Neuronal stem cell (in vitro differentiated cells): ENCODE results near the gene RNF157.

Source experiments
- DNase-seq: peaks from one replicate; pipeline ENCODE4 v3.0.0-alpha.2; 2013; ENCODE audit warnings: low spot score
- H2AFZ ChIP-seq: one replicate; pipeline ENCODE4 v1.6.1; 2013; ENCODE audit warnings: mild to moderate bottlenecking, low read length, inconsistent platforms
- H2AK5ac ChIP-seq: 2 replicates; pipeline ENCODE4 v1.6.1; 2013; ENCODE audit warnings: low read depth, mild to moderate bottlenecking, inconsistent platforms, low read length, moderate library complexity, mixed read lengths
- H2BK120ac ChIP-seq: 2 replicates; pipeline ENCODE4 v1.6.1; 2013; ENCODE audit warnings: low read depth, mild to moderate bottlenecking, inconsistent platforms, low read length, moderate library complexity, mixed read lengths
- H2BK12ac ChIP-seq: one replicate; pipeline ENCODE4 v1.6.1; 2013; ENCODE audit warnings: low read length, inconsistent platforms
- H2BK15ac ChIP-seq: 2 replicates; pipeline ENCODE4 v1.6.1; 2013; ENCODE audit warnings: mild to moderate bottlenecking, low read length, inconsistent platforms, mixed read lengths
- H2BK5ac ChIP-seq: one replicate; pipeline ENCODE4 v1.6.1; 2013; ENCODE audit warnings: inconsistent platforms, mild to moderate bottlenecking, low read length, moderate library complexity
- H3K14ac ChIP-seq: one replicate; pipeline ENCODE4 v1.6.1; 2013; ENCODE audit warnings: low read length, inconsistent platforms
- H3K18ac ChIP-seq: 2 replicates; pipeline ENCODE4 v1.6.1; 2013; ENCODE audit warnings: low read length, inconsistent platforms
- H3K23ac ChIP-seq: 2 replicates; pipeline ENCODE4 v1.6.1; 2013; ENCODE audit warnings: low read depth, mild to moderate bottlenecking, mixed read lengths, low read length, inconsistent platforms; ENCODE audit not compliant: poor library complexity
- H3K27ac ChIP-seq: replicated peaks from 3 replicates; pipeline ENCODE4 v1.5.1; 2013; ENCODE audit warnings: low read length, inconsistent platforms
- H3K27me3 ChIP-seq, 3 experiments: 2 replicates each; pipeline ENCODE4 v1.6.1; 2013; ENCODE audit warnings: low read length in 3 of 3, mild to moderate bottlenecking in 2 of 3, inconsistent platforms in 1 of 3, low read depth in 1 of 3, mixed read lengths in 1 of 3, moderate library complexity in 1 of 3; ENCODE audit not compliant: control insufficient read depth in 3 of 3, insufficient read depth in 3 of 3
- H3K36me3 ChIP-seq, 2 donors: replicated peaks in 1 of 2; 2 replicates each; pipeline ENCODE4 v1.6.1; 2013; ENCODE audit warnings: low read length in 2 of 2; ENCODE audit not compliant: control insufficient read depth in 2 of 2, insufficient read depth in 2 of 2
- H3K4ac ChIP-seq: 2 replicates; pipeline ENCODE4 v1.6.1; 2013; ENCODE audit warnings: inconsistent platforms, mild to moderate bottlenecking, low read length, moderate library complexity
- H3K4me1 ChIP-seq, 2 donors: 1 replicate in 1 of 2; 2 replicates in 1 of 2; pipeline ENCODE4 v1.6.1; 2013; ENCODE audit warnings: low read length in 2 of 2, low read depth in 1 of 2; ENCODE audit not compliant: control insufficient read depth in 2 of 2, insufficient read depth in 1 of 2
- H3K4me2 ChIP-seq: one replicate; pipeline ENCODE4 v1.6.1; 2013; ENCODE audit warnings: mild to moderate bottlenecking, low read length, inconsistent platforms; ENCODE audit not compliant: insufficient read depth, poor library complexity, severe bottlenecking
- H3K4me3 ChIP-seq, 2 donors: 2 replicates each; pipeline ENCODE4 v1.5.1; 2013; ENCODE audit warnings: low read length in 2 of 2, mild to moderate bottlenecking in 2 of 2, inconsistent platforms in 1 of 2, moderate library complexity in 1 of 2
- H3K79me1 ChIP-seq: one replicate; pipeline ENCODE4 v1.6.1; 2013; ENCODE audit warnings: low read depth, mild to moderate bottlenecking, inconsistent platforms, low read length, moderate library complexity
- H3K9ac ChIP-seq: one replicate; pipeline ENCODE4 v1.6.1; 2013; ENCODE audit warnings: mild to moderate bottlenecking, low read depth, low read length, inconsistent platforms; ENCODE audit not compliant: poor library complexity
- H3K9me3 ChIP-seq, 2 donors: replicated peaks in 1 of 2; 2 replicates each; pipeline versions ENCODE3 to v1.6.1; 2013; ENCODE audit warnings: low read length in 2 of 2, mild to moderate bottlenecking in 2 of 2, inconsistent platforms in 1 of 2, low read depth in 1 of 2, mixed read lengths in 1 of 2, moderate library complexity in 1 of 2; ENCODE audit not compliant: control insufficient read depth in 2 of 2, insufficient read depth in 1 of 2
- H4K8ac ChIP-seq: one replicate; pipeline ENCODE4 v1.6.1; 2013; ENCODE audit warnings: low read depth, mild to moderate bottlenecking, inconsistent platforms, low read length, moderate library complexity
- H4K91ac ChIP-seq: one replicate; pipeline ENCODE4 v1.6.1; 2013; ENCODE audit warnings: low read length, low read depth, mild to moderate bottlenecking, inconsistent platforms; ENCODE audit not compliant: poor library complexity
- WGBS, 2 donors: extraction: QIAGEN DNeasy Blood & Tissue Kit; methylation state at CpG; one replicate each; pipeline ENCODE4 v1.1.7; 2013; ENCODE audit warnings: missing lambda C conversion rate in 2 of 2, mixed read lengths in 1 of 2; ENCODE audit not compliant: insufficient read length in 2 of 2, insufficient replicate concordance in 1 of 2; ENCODE audit errors: extremely low coverage in 2 of 2; 5-methylcytosine and 5-hydroxymethylcytosine counted together

Gene RNF157

DNA sequence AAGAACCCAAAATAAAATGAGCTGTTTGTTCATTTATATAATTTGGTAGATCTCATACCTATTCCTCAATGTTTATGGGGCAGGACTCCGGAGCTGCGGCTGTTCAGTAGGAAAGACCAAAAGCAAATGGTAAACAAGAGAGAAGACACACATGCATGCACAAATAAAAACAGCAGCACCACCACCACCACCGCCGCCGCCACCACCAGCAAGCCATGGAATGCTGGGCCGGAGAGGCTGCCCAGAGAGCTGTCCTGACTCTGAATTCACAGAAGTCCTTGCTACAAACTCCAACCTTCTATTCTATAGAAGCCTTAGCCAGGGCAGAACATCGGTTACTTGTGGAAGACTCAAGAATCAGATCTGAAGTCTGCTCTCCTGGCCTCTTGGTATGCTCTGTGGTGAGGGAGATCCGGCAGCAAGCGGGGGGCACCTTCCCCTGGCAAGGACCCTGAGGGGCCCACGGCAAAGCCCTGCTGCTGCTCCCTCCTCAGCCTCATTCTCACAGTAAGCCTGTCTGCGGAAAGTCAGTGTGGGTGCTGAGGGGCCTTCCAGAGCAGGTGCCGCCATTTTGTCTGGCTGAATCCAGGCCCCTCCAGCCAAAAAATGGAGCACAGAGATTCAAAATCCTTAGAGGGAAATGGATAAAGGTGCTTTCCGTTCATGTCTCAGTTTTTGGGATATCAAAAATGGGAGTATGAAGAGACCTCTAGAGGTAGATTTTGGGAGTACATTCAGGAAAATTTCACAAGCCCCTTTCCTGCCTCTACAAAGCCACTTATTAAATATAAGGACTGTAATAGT, 92.9 kb downstream of the RNF157 start:
- H3K4me2 ChIP-seq = no peak overlapping the region
- no peak overlapping the region for H2AFZ ChIP-seq
- no peak overlapping the region for H2BK120ac ChIP-seq
- DNase-seq = no peak
- H3K27ac ChIP-seq = no peak overlapping the region
- H3K9ac ChIP-seq = no peak overlapping the region
- H2AK5ac ChIP-seq = no peak overlapping the region
- no peak overlapping the region for H2BK15ac ChIP-seq
- peaks cover 1% of the 10 kb centered on the region for H3K79me1 ChIP-seq
- H2BK5ac ChIP-seq = no peak overlapping the region
- H3K4me1 ChIP-seq = peaks cover 2 to 15% of the 10 kb centered on the region in 2 donors
- no peak overlapping the region for H3K4me3 ChIP-seq
- peak overlapping the region; percentile 15 for H3K18ac ChIP-seq
- H3K27me3 ChIP-seq = peaks cover 0 to 5% (median 0%) of the 10 kb centered on the region in 3 experiments
- no peak overlapping the region for H3K23ac ChIP-seq
- WGBS, 2 donors = no CpG with 5 or more reads among the region's 13 CpGs
- peaks cover 7 to 66% of the 10 kb centered on the region in 2 donors for H3K36me3 ChIP-seq
- H2BK12ac ChIP-seq = no peak overlapping the region
- no peak overlapping the region for H3K4ac ChIP-seq
- no peak overlapping the region for H4K8ac ChIP-seq
- H4K91ac ChIP-seq = no peak overlapping the region
- H3K14ac ChIP-seq = no peak overlapping the region
- H3K9me3 ChIP-seq = no peaks in the 10 kb centered on the region

GRCh38 chr17:76146053-76146851, 94.0 kb downstream of the RNF157 start:
- WGBS, 2 donors = no CpG with 5 or more reads among the region's 22 CpGs

DNA sequence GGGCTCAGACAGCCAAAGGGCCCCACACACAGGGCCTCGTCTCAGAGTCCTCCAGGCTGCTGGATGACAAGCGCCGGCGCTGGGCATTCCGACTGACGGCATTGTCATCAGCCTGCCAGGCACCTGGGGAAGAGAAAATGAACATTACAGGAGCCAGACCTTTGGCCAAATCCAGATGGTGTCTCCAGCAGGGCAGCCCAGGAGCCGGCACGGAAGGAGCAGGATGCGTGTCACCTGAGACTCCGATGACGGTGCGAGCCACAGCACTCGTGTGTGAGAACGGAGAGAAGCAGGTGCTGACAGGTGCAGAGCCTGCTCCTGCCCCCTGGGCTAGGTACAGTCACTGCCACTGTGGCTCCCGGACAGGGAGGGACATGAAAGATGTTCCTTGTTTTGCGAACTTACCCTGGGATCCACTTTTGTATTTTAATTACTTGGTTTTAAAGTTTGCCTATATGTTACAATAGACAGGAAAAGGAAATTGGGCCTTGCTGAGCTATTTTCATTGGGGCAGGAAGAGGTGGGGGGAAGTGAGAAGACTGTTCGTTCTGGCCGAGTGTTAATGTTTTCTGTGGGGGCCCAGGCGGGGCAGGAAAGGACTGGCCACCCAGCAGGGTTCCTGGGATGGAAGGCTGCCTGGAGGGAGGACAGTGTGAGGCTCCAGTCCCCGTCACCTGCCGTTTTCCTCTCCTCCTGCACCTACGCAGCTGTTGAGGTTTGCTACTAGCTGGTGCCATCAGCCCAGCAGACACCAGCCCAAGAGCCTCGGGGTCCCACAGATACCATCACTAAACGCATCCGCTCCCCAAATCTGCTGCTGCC, 94.9 kb downstream of the RNF157 start:
- Histone ChIP-seq H3K4me3 (peak overlapping the region in 1 of 2 donors; percentile 26), H3K23ac (peak overlapping the region; percentile 38), H3K27me3 (peaks cover 0 to 17% (median 5%) of the 10 kb centered on the region in 3 experiments)

More at GRCh38 chr17:76146053-76146851, 94.0 kb downstream of the RNF157 start:
- H2AK5ac ChIP-seq = peak overlapping the region; percentile 45
- H3K23ac ChIP-seq = peak overlapping the region; percentile 38
- no peak for DNase-seq
- H2BK12ac ChIP-seq = no peak overlapping the region
- H3K27me3 ChIP-seq = peaks cover 0 to 11% (median 0%) of the 10 kb centered on the region in 3 experiments
- peak overlapping the region; percentile 77 for H3K14ac ChIP-seq
- no peaks in the 10 kb centered on the region for H3K9me3 ChIP-seq
- no peak overlapping the region for H2BK15ac ChIP-seq
- peak overlapping the region; percentile 45 for H2BK5ac ChIP-seq
- no peak overlapping the region for H3K4me2 ChIP-seq
- no peak overlapping the region for H2BK120ac ChIP-seq
- H3K4me1 ChIP-seq = peaks cover 11 to 26% of the 10 kb centered on the region in 2 donors
- no peak overlapping the region for H4K8ac ChIP-seq
- no peak overlapping the region for H3K4ac ChIP-seq
- peak overlapping the region; percentile 67 for H3K18ac ChIP-seq
- peak overlapping the region in 1 of 2 donors; percentile 26 for H3K4me3 ChIP-seq
- H2AFZ ChIP-seq = no peak overlapping the region
- peaks cover 1% of the 10 kb centered on the region for H3K79me1 ChIP-seq
- peaks cover 3 to 54% of the 10 kb centered on the region in 2 donors for H3K36me3 ChIP-seq
- no peak overlapping the region for H4K91ac ChIP-seq
- H3K9ac ChIP-seq = no peak overlapping the region
- no peak overlapping the region for H3K27ac ChIP-seq

More for the DNA sequence above, 94.9 kb downstream of the RNF157 start:
- peak overlapping the region; percentile 45 for H2BK5ac ChIP-seq
- H4K8ac ChIP-seq = no peak overlapping the region
- peak overlapping the region; percentile 21 for H2AK5ac ChIP-seq
- peak overlapping the region; percentile 17 for H2BK12ac ChIP-seq
- peak overlapping the region; percentile 43 for H3K14ac ChIP-seq
- peaks cover 3 to 47% of the 10 kb centered on the region in 2 donors for H3K36me3 ChIP-seq
- H3K4me2 ChIP-seq = no peak overlapping the region
- no peak for DNase-seq
- no peak overlapping the region for H3K27ac ChIP-seq
- no peak overlapping the region for H2BK120ac ChIP-seq
- H3K9ac ChIP-seq = no peak overlapping the region
- no peak overlapping the region for H4K91ac ChIP-seq
- H2BK15ac ChIP-seq = no peak overlapping the region
- peak overlapping the region; percentile 60 for H3K18ac ChIP-seq
- no peak overlapping the region for H3K4ac ChIP-seq
- no peak overlapping the region for H2AFZ ChIP-seq
- H3K4me1 ChIP-seq = peaks cover 13 to 31% of the 10 kb centered on the region in 2 donors
- WGBS, 2 donors = no CpG with 5 or more reads among the region's 25 CpGs
- peaks cover 1% of the 10 kb centered on the region for H3K79me1 ChIP-seq
- no peaks in the 10 kb centered on the region for H3K9me3 ChIP-seq
